C4-2B (cell line): ENCODE results near the gene USP9Y.

Experiments used
- H3K27ac ChIP-seq: fragments of 450-650 bp; 2 replicates; pipeline ENCODE4 v1.5.1; 2017
- ZFX ChIP-seq: fragments of 450-650 bp; IDR thresholded peaks from 2 replicates; pipeline ENCODE4 v1.6.1; 2017
- TF ChIP-seq, protein P1 (sequence below): fragments of 450-650 bp; conservative IDR thresholded peaks from 2 replicates; pipeline ENCODE4 v1.5.1; 2017; ENCODE audit warnings: mild to moderate bottlenecking

Gene USP9Y

DNA sequence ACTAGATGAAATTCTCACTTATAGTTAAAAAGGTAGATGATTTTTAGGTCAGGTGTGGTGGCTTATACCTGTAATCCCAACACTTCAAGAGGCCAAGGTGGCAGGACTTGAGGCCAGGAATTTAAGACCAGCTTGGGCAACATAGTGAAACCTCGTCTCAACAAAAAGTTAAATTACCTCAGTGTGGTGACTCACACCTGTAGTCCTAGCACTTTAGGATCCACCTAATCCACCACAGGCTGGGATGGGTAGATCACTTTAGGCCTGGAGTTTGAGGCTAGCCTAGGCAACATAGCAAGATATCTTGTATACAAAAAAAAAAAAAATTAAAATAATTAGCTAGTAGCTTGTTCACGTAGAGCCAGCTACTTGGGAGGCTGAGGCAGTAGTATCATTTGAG lies 140.3 kb downstream of the USP9Y start:
- H3K27ac ChIP-seq: no peak overlapping the region
- TF ChIP-seq ZFX: no peak
- TF ChIP-seq, protein P1, sequence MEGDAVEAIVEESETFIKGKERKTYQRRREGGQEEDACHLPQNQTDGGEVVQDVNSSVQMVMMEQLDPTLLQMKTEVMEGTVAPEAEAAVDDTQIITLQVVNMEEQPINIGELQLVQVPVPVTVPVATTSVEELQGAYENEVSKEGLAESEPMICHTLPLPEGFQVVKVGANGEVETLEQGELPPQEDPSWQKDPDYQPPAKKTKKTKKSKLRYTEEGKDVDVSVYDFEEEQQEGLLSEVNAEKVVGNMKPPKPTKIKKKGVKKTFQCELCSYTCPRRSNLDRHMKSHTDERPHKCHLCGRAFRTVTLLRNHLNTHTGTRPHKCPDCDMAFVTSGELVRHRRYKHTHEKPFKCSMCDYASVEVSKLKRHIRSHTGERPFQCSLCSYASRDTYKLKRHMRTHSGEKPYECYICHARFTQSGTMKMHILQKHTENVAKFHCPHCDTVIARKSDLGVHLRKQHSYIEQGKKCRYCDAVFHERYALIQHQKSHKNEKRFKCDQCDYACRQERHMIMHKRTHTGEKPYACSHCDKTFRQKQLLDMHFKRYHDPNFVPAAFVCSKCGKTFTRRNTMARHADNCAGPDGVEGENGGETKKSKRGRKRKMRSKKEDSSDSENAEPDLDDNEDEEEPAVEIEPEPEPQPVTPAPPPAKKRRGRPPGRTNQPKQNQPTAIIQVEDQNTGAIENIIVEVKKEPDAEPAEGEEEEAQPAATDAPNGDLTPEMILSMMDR: no peak

DNA sequence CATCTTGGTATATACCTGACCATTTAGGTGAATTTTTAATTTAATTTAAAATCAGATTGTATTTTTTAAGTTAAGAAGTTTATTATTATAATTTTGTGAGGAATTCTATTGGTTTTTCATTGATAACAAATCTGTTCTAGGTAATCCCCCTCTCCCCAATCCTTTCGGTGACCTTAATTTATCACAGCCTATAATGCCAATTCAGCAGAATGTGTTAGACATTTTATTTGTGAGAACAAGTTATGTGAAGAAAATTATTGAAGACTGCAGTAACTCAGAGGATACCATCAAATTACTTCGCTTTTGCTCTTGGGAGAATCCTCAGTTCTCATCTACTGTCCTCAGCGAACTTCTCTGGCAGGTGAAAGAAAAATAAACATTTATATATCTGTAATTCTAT lies 145.8 kb downstream of the USP9Y start:
- no peak overlapping the region for H3K27ac ChIP-seq

DNA sequence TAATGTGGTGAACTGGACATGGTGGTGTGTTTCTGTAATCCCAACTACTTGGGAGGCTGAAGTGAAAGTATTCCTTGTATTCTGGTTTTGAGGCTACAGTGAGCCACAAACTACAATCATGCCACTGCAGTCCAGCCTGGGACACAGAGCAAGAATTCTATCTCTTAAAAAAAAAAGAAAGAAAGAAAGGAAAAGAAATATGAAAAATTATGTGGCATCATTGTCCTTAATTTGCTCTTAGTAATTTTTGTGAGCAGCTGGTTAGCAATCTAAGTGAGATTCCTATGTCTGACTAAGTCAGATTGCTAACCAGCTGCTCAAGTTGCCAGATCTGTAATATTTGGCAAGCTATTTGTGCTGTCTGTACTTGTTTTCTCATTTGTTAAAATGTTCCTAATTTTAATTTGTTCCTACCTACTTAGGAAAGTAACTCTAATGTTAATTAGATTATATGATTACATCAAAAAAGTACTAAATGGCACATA lies 154.8 kb downstream of the USP9Y start:
- TF ChIP-seq, protein P1: no peak
- no peak for TF ChIP-seq ZFX
- no peak overlapping the region for H3K27ac ChIP-seq

More for the DNA sequence above, 145.8 kb downstream of the USP9Y start:
- TF ChIP-seq, protein P1: no peak
- no peak for TF ChIP-seq ZFX

DNA sequence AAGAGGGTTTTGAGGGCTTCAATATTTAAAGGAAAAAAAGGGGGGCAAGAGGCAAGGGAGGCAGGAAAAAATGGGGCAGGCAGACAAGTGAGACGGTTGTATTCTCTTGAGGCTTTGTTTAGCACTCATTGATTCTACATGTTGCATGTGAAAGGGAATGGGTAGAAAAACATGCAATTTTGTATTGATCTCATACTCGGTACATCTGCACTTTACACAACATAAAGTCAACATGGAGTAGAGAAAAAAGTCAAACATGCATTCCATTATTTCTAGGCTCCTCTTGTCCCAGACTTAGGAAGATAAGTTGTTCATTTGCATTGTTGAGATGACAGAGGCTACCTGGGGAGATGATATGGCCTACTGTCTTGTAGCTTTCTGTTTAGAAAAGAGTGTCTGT lies 166.9 kb downstream of the USP9Y start:
- no peak overlapping the region for H3K27ac ChIP-seq
- no peak for TF ChIP-seq ZFX
- TF ChIP-seq, protein P1: no peak

DNA sequence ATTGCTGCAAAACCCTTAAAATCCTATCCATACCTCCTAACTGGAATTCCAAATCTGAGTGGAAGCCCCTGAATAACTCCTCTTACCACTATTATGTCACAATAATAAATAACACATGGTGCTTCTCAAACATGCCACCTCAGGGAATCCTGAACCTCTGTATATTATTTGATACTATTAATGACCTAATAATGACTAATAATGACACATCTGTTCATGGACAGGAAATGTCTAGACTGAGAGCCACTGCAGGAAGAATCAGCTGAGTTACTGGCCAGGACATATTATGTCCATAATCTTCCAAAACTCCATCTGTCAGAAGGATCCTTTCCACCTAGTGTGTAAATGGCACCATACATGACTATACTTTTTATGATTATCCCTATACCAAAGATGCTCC lies 195.9 kb downstream of the USP9Y start:
- TF ChIP-seq ZFX: no peak
- TF ChIP-seq, protein P1: no peak
- no peak overlapping the region for H3K27ac ChIP-seq

DNA sequence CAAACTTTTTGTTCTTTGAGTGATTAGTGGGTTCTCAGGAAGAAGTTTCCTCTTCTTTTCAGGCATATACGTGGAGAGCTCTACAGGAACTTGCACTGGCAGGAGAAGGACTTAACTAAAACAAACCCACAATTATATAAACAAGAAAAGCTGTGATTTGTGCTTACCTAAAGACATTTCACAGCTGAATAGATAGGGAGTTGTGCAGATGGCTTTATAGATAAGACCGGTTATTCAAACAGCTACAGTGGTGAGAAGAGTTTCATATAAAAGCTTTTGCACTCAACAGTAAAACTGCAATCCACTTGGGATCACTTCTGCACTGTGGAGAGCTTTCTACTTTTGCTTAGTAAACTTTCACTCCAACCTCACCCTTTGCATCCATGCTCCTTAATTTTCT lies 197.6 kb downstream of the USP9Y start:
- TF ChIP-seq, protein P1: no peak
- TF ChIP-seq ZFX: no peak
- H3K27ac ChIP-seq: no peak overlapping the region

DNA sequence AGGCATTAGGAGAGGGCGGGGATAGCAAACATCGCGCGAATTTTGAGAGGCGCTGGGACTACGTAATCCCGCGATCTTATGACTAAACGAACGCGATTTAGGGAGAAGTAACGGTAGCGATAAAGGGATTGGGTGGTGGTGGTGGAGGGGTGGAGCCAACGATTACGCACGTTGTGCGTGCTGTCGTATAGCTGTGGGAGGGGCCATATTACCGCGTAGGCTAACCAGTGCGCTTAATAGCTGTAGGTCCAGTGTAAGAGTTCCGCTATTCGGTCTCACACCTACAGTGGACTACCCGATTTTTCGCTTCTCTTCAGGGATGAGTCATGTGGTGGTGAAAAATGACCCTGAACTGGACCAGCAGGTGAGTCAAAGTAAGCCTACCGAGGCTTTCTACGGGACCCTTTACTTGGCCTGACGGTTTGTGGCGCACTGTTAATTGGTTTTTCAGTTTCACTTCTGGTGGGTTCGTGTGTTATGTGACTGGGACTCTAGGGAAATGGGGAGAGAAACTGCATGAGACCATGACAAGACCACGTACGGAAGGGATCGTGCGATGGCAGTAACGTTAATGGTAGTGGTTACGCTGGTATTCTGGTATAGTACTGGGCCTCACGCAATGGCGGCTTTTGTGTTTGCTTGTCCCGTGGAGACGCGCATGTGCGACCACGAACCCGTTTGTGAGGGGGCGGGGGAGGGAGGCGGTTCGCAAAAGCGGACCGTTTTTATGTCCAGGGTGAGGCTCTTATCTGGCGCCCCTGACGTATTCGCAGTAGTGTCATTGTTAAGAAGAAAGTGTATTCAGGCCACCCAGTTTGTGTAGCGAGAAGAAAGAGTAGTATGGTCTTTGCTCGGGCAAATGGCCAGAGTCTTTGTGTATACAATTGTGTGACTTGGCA lies 203.8 kb downstream of the USP9Y start, which contains the start of gene DDX3Y:
TSS of gene DDX3Y (plus strand) at position 251 of the 899 bp plus-strand sequence. CDS start at position 320, 69 bp downstream.
- no peak for TF ChIP-seq ZFX
- TF ChIP-seq, protein P1: no peak
- no peak within 1 kb of the TSS for H3K27ac ChIP-seq
